NCI-H1417 (cell line): ENCODE measurements around the gene SERTAD2.

ENCODE experiments used
- DNase-seq, 3 experiments: peaks; one replicate each; lab custom pipeline; 2025; lab: John Stamatoyannopoulos, UW

Gene SERTAD2

GRCh38 chr2:64649013-64649484, 4.7 kb downstream of the SERTAD2 start:
- DNase-seq: no peak

- DNase-seq: peak; percentile 75 to 96 (median 91)
These were observed 7.5 kb downstream of the SERTAD2 start for GRCh38 chr2:64646007-64646880.

- DNase-seq: peak; percentile 83 to 94 (median 93)
These were observed 9.0 kb downstream of the SERTAD2 start for GRCh38 chr2:64644458-64645382.

GRCh38 chr2:64643838-64644457, 9.8 kb downstream of the SERTAD2 start:
- peak in 1 of 3 experiments; percentile 54 for DNase-seq

GRCh38 chr2:64641599-64641998, 12.1 kb downstream of the SERTAD2 start:
- peak; percentile 30 to 73 (median 68) for DNase-seq

GRCh38 chr2:64640153-64641044, 13.3 kb downstream of the SERTAD2 start:
- peak in 1 of 3 experiments; percentile 56 for DNase-seq

GRCh38 chr2:64639691-64640090, 14.0 kb downstream of the SERTAD2 start:
- no peak for DNase-seq

GRCh38 chr2:64638502-64639120, 15.1 kb downstream of the SERTAD2 start:
- peak in 1 of 3 experiments; percentile 45 for DNase-seq

- no peak for DNase-seq
These were observed 15.8 kb downstream of the SERTAD2 start for GRCh38 chr2:64637931-64638330.

- DNase-seq: no peak
These were observed 16.6 kb downstream of the SERTAD2 start for GRCh38 chr2:64637000-64637635.

- DNase-seq: no peak
These were observed 17.5 kb downstream of the SERTAD2 start for GRCh38 chr2:64635976-64636911.

GRCh38 chr2:64634345-64635267, 19.1 kb downstream of the SERTAD2 start:
- DNase-seq: no peak

- DNase-seq: peak in 1 of 3 experiments; percentile 71
These were observed 20.6 kb downstream of the SERTAD2 start for GRCh38 chr2:64632835-64633819.

- DNase-seq: no peak
These were observed 21.9 kb downstream of the SERTAD2 start for GRCh38 chr2:64631771-64632170.

GRCh38 chr2:64630752-64631151, 23.0 kb downstream of the SERTAD2 start:
- DNase-seq: no peak

- no peak for DNase-seq
These were observed 23.8 kb downstream of the SERTAD2 start for GRCh38 chr2:64629875-64630274.
